Measurements from ENCODE around the gene GMFB.

The GMFB gene

GRCh38 chr14:54425068-54425467, 63.7 kb downstream of the GMFB start:
- DNase-seq = no peak

All from NCI-H187 (cell line).